ENCODE results near the gene ZNF354B. TPM values are rescaled to one million over a fixed set of nuclear protein-coding genes. Genes with fewer than 3 reads are reported as not detected.
"Not testable (repeated sequence)": the region's sequence is repeated elsewhere in the genome, so short reads cannot be mapped to it uniquely, and the experiment has no call there.

Gene ZNF354B
- total and polyA plus RNA-seq, 2 donors from 2014 or later: 6.4 to 18.3 TPM

- Histone ChIP-seq H3K9me3 (ENCODE audit: control insufficient read depth in 2 of 3, insufficient read depth in 1 of 3, low read length in 3 of 3) (no peaks in the 10 kb centered on the region), H3K4me3 (ENCODE audit: low read length in 3 of 3) (no peak overlapping the region), H3K36me3 (ENCODE audit: control insufficient read depth in 2 of 3, insufficient read depth in 3 of 3, low read length in 3 of 3) (no peaks in the 10 kb centered on the region), H3K27me3 (ENCODE audit: control insufficient read depth, insufficient read depth, low read length) (no peaks in the 10 kb centered on the region), H3K9ac (ENCODE audit: low read length in 3 of 3) (no peak overlapping the region), H3K4me1 (ENCODE audit: control insufficient read depth in 2 of 3, insufficient read depth in 2 of 3, low read depth in 1 of 3, low read length in 3 of 3) (no peaks in the 10 kb centered on the region), H3K27ac (ENCODE audit: low read depth in 2 of 2, low read length in 2 of 2) (no peak overlapping the region)
- no peak for TF ChIP-seq CTCF (IDR thresholded peaks at IDR 0.05; ENCODE audit: borderline replicate concordance, extremely low read depth, insufficient read depth)
- FAIRE-seq (no peak), DNase-seq (no peak)
- intact Hi-C loops (cut with DNase I): loop anchor here (10.0 kb wide), 1 partner anchor 119 kb away; the partner anchor contains the start of gene ZNF354A
Observed at GRCh38 chr5:178854284-178854683, 5.5 kb upstream of the ZNF354B start.

DNA sequence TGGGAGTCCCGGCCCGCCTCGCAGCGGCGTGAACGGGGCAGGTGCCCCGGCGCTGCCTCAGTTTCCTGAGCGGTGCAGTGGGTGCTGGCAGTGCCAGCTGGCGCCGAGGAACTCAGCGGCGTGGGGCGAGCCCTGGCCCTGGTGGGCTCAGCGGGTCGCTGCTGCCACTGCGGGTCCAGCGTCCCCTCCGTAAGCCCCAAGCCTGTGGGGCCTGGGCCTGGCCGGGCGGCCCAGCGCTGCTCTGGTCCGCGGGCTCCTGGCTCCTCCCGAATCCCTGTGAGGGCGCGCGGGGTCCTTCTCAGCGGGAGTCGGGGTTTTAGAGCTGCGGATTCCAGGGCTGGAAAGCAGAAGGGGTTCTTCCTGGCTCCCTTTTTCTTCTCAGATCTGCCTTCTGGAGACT lies 862 bp downstream of the ZNF354B start:
- intact Hi-C loops (cut with DNase I); H3K9me3 ChIP-seq (ENCODE audit: control insufficient read depth in 2 of 3, insufficient read depth in 1 of 3, low read length in 3 of 3); H3K27me3 ChIP-seq (ENCODE audit: control insufficient read depth, insufficient read depth, low read length); DNase-seq; H3K36me3 ChIP-seq (ENCODE audit: control insufficient read depth in 2 of 3, insufficient read depth in 3 of 3, low read length in 3 of 3); H3K4me1 ChIP-seq (ENCODE audit: control insufficient read depth in 2 of 3, insufficient read depth in 2 of 3, low read depth in 1 of 3, low read length in 3 of 3); H3K27ac ChIP-seq (ENCODE audit: low read depth in 2 of 2, low read length in 2 of 2); FAIRE-seq: not testable (repeated sequence)
- Histone ChIP-seq H3K9ac (ENCODE audit: low read length in 3 of 3) (peak overlapping the region in 1 of 3 donors; percentile 46), H3K4me3 (ENCODE audit: low read length in 3 of 3) (peak overlapping the region in 2 of 3 donors; percentile 16 to 61)

DNA sequence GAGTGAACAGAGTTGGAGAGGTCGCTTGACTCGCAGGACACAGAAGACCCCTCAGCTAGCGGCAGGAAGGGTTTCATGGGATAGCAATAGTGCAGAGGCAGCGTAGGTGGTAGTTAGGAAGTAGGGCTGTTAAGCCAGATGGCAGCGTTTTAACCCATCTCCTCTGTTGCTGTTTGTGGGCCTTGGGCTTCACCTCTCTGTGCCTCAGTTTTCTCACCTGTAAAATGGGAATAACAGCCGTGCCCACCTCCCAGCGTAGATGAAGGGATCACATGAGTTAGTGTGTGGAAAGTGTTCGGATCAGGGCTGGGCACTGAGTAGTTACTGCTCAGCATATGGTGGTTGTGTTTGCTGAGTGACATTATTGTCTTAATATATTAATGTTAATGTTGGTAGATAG lies 1.9 kb downstream of the ZNF354B start:
- no peak for TF ChIP-seq CTCF (IDR thresholded peaks at IDR 0.05; ENCODE audit: borderline replicate concordance, extremely low read depth, insufficient read depth)
- intact Hi-C loops (cut with DNase I): no loop called here

DNA sequence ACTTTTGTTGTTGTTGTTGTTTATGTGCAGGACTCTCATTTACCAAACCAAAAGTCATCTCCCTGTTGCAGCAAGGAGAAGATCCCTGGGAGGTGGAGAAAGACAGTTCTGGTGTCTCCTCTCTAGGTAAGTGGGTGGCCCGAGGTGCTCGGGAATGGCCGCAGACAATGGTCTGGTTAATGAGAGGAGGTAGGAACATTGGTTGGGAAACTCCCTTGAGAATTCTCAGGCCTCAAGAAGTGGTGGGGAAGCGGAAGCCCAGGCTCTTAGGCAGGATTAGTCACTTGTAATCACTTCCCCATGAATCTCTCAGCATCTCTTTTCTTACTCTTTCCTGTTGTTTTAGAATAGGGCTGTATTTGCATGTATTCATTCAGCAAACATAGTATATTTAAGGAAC lies 7.2 kb downstream of the ZNF354B start:
- intact Hi-C loops (cut with DNase I): no loop called here
- peaks cover 0 to 1% (median 0%) of the 10 kb centered on the region in 3 donors for H3K4me1 ChIP-seq (ENCODE audit: control insufficient read depth in 2 of 3, insufficient read depth in 2 of 3, low read depth in 1 of 3, low read length in 3 of 3)
- H3K36me3 ChIP-seq (ENCODE audit: control insufficient read depth in 2 of 3, insufficient read depth in 3 of 3, low read length in 3 of 3): peaks cover 8 to 43% (median 26%) of the 10 kb centered on the region in 3 donors
- no peak overlapping the region for H3K9ac ChIP-seq (ENCODE audit: low read length in 3 of 3)
- no peak for FAIRE-seq
- H3K9me3 ChIP-seq (ENCODE audit: control insufficient read depth in 2 of 3, insufficient read depth in 1 of 3, low read length in 3 of 3): no peaks in the 10 kb centered on the region
- DNase-seq: no peak
- no peak for TF ChIP-seq CTCF (IDR thresholded peaks at IDR 0.05; ENCODE audit: borderline replicate concordance, extremely low read depth, insufficient read depth)
- no peaks in the 10 kb centered on the region for H3K27me3 ChIP-seq (ENCODE audit: control insufficient read depth, insufficient read depth, low read length)
- no peak overlapping the region for H3K27ac ChIP-seq (ENCODE audit: low read depth in 2 of 2, low read length in 2 of 2)
- no peak overlapping the region for H3K4me3 ChIP-seq (ENCODE audit: low read length in 3 of 3)

More for the DNA sequence above, 1.9 kb downstream of the ZNF354B start:
- FAIRE-seq (no peak), DNase-seq (no peak)
- no peaks in the 10 kb centered on the region for H3K27me3 ChIP-seq (ENCODE audit: control insufficient read depth, insufficient read depth, low read length)
- H3K9me3 ChIP-seq (ENCODE audit: control insufficient read depth in 2 of 3, insufficient read depth in 1 of 3, low read length in 3 of 3): no peaks in the 10 kb centered on the region
- H3K36me3 ChIP-seq (ENCODE audit: control insufficient read depth in 2 of 3, insufficient read depth in 3 of 3, low read length in 3 of 3): peaks cover 8 to 18% (median 11%) of the 10 kb centered on the region in 3 donors
- H3K9ac ChIP-seq (ENCODE audit: low read length in 3 of 3): no peak overlapping the region
- H3K4me3 ChIP-seq (ENCODE audit: low read length in 3 of 3): no peak overlapping the region
- H3K4me1 ChIP-seq (ENCODE audit: control insufficient read depth in 2 of 3, insufficient read depth in 2 of 3, low read depth in 1 of 3, low read length in 3 of 3): peaks cover 0 to 6% (median 0%) of the 10 kb centered on the region in 3 donors
- H3K27ac ChIP-seq (ENCODE audit: low read depth in 2 of 2, low read length in 2 of 2): no peak overlapping the region
